ENCODE results near the gene FAP. TPM values are rescaled to one million over a fixed set of nuclear protein-coding genes. Genes with fewer than 3 reads are reported as not detected.

FAP gene
- total RNA-seq, 1 experiment from 2014 or later = 0.88 TPM

DNA sequence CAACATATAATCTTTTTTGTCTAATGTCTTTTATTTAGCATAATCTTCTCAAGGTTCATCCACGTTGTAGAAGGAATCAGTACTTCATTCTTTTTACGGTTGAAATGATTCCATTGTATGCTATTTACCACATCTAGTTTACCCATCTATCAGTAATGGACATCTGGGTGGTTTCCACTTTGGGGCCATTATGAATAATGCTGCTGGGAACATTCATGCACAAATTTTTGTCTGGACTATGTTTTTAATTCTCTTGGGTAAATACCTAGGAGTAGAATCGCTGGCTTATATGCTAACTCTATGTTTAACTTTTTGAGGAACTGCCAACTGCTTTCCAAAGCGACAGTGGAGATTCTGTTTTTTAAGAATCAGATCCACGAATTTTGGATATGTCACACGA lies 83.8 kb downstream of the FAP start:
- no peaks in the 10 kb centered on the region for H3K4me1 ChIP-seq (ENCODE audit: insufficient read depth, low read length, poor library complexity, severe bottlenecking)
- intact Hi-C loops (cut with micrococcal nuclease; ENCODE audit: unreplicated experiment) = no loop called here
- no peak for DNase-seq (ENCODE audit: low spot score)
- no peaks in the 10 kb centered on the region for H3K9me3 ChIP-seq (ENCODE audit: low read depth, low read length, poor library complexity, severe bottlenecking)
- H3K27me3 ChIP-seq (replicated peaks; ENCODE audit: insufficient read depth, low read depth, low read length, poor library complexity) = no peaks in the 10 kb centered on the region
- ChIA-PET POLR2A (ENCODE audit: low non-redundant PET) (no interaction called here), CTCF (no interaction called here)
- H3K4me3 ChIP-seq (ENCODE audit: low read depth, low read length, poor library complexity, severe bottlenecking) = no peak overlapping the region
- H3K27ac ChIP-seq (ENCODE audit: low read depth, low read length, poor library complexity, severe bottlenecking) = no peak overlapping the region
- no TSS peak for BruUV-seq (replicated peaks)
- no peaks in the 10 kb centered on the region for H3K36me3 ChIP-seq (ENCODE audit: insufficient read depth, low read length, poor library complexity, severe bottlenecking)
- TF ChIP-seq EZH2 (IDR thresholded peaks at IDR 0.05; ENCODE audit: borderline replicate concordance, low read depth, low read length, poor library complexity, severe bottlenecking) = no peak
- TF ChIP-seq, protein P1, sequence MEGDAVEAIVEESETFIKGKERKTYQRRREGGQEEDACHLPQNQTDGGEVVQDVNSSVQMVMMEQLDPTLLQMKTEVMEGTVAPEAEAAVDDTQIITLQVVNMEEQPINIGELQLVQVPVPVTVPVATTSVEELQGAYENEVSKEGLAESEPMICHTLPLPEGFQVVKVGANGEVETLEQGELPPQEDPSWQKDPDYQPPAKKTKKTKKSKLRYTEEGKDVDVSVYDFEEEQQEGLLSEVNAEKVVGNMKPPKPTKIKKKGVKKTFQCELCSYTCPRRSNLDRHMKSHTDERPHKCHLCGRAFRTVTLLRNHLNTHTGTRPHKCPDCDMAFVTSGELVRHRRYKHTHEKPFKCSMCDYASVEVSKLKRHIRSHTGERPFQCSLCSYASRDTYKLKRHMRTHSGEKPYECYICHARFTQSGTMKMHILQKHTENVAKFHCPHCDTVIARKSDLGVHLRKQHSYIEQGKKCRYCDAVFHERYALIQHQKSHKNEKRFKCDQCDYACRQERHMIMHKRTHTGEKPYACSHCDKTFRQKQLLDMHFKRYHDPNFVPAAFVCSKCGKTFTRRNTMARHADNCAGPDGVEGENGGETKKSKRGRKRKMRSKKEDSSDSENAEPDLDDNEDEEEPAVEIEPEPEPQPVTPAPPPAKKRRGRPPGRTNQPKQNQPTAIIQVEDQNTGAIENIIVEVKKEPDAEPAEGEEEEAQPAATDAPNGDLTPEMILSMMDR (conservative IDR thresholded peaks at IDR 0.05; ENCODE audit: low read depth, low read length) = no peak

DNA sequence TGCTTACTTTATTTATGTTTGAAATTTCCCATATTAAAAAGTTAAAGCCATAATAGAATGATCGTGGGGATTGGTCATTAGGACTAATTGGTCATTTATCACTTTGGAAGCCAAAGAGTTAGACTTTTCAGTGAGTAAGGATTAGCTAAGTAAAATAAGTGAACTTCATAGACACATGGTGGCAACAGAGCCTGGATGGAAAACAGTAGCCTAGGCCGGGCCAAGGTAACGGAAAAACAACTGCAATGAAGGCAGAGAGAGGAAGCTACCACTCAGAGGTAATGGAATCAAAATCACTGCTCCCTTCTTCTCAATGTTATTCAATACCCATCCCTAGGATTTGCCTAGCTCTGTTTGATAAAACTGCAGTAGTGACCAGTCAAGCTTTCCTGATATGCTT lies 87.1 kb downstream of the FAP start:
- Histone ChIP-seq H3K27ac (ENCODE audit: low read depth, low read length, poor library complexity, severe bottlenecking) (no peak overlapping the region), H3K4me3 (ENCODE audit: low read depth, low read length, poor library complexity, severe bottlenecking) (no peak overlapping the region), H3K9me3 (ENCODE audit: low read depth, low read length, poor library complexity, severe bottlenecking) (no peaks in the 10 kb centered on the region), H3K27me3 (replicated peaks; ENCODE audit: insufficient read depth, low read depth, low read length, poor library complexity) (no peaks in the 10 kb centered on the region), H3K36me3 (ENCODE audit: insufficient read depth, low read length, poor library complexity, severe bottlenecking) (no peaks in the 10 kb centered on the region), H3K4me1 (ENCODE audit: insufficient read depth, low read length, poor library complexity, severe bottlenecking) (no peaks in the 10 kb centered on the region)
- ChIA-PET POLR2A (ENCODE audit: low non-redundant PET) (no interaction called here), CTCF (interaction anchor here (0.6 kb wide), 1 partner anchor 25 kb away, joined by 3 read pairs; no protein-coding TSS in a partner anchor)
- no peak for DNase-seq (ENCODE audit: low spot score)
- intact Hi-C loops (cut with micrococcal nuclease; ENCODE audit: unreplicated experiment) = no loop called here
- no TSS peak for BruUV-seq (replicated peaks)
- TF ChIP-seq, protein P1 (conservative IDR thresholded peaks at IDR 0.05; ENCODE audit: low read depth, low read length) = no peak
- TF ChIP-seq EZH2 (IDR thresholded peaks at IDR 0.05; ENCODE audit: borderline replicate concordance, low read depth, low read length, poor library complexity, severe bottlenecking) = no peak

DNA sequence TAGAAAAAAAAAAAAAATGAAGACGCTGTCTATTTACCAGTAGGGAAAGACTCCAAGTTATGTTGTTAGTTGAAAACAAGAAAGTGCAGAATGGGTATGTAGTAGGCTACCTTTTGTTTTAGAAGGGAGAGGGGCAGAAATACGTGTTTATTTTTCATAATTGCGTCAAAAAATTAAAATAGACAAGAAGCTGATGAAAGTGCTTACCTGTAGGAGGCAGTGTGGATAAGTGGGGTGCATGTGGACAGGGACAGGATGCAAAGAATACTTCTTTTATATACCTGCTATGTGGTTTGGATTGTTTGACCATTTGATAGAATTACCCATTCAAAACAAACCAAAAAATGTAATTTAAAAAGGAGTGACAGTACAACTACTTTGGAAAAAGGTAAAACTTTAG lies 88.2 kb downstream of the FAP start:
- Histone ChIP-seq H3K27me3 (replicated peaks; ENCODE audit: insufficient read depth, low read depth, low read length, poor library complexity) (no peaks in the 10 kb centered on the region), H3K4me3 (ENCODE audit: low read depth, low read length, poor library complexity, severe bottlenecking) (no peak overlapping the region), H3K4me1 (ENCODE audit: insufficient read depth, low read length, poor library complexity, severe bottlenecking) (no peaks in the 10 kb centered on the region), H3K9me3 (ENCODE audit: low read depth, low read length, poor library complexity, severe bottlenecking) (no peaks in the 10 kb centered on the region), H3K27ac (ENCODE audit: low read depth, low read length, poor library complexity, severe bottlenecking) (no peak overlapping the region), H3K36me3 (ENCODE audit: insufficient read depth, low read length, poor library complexity, severe bottlenecking) (no peaks in the 10 kb centered on the region)
- BruUV-seq (replicated peaks) = no TSS peak
- intact Hi-C loops (cut with micrococcal nuclease; ENCODE audit: unreplicated experiment) = no loop called here
- POLR2A ChIA-PET (ENCODE audit: low non-redundant PET) = no interaction called here
- no peak for DNase-seq (ENCODE audit: low spot score)
- CTCF ChIA-PET = interaction anchor here (0.7 kb wide), 2 partner anchors 18 to 56 kb away, joined by 3 to 4 read pairs; no protein-coding TSS in a partner anchor
- TF ChIP-seq, protein P1 (conservative IDR thresholded peaks at IDR 0.05; ENCODE audit: low read depth, low read length) = peak; percentile 29; the same call in 1 of the 2 replicates
- TF ChIP-seq EZH2 (IDR thresholded peaks at IDR 0.05; ENCODE audit: borderline replicate concordance, low read depth, low read length, poor library complexity, severe bottlenecking) = no peak

All from A673 (cell line).